ENCODE data around the gene ME3. TPM values are rescaled to one million over a fixed set of nuclear protein-coding genes. Genes with fewer than 3 reads are reported as not detected.

Gene ME3
- total and polyA plus RNA-seq, 4 donors, result 1.4 to 7.2 (median 2.3) TPM

GRCh38 chr11:86537541-86538222 is 134.7 kb downstream of the ME3 start:
- TF ChIP-seq JUND (IDR thresholded peaks at IDR 0.05) (no peak), RAD21 (IDR thresholded peaks at IDR 0.05) (peak; percentile 9 to 17), FOXA2 (IDR thresholded peaks at IDR 0.05) (no peak)
- Histone ChIP-seq H3K27me3 (ENCODE audit: control insufficient read depth in 4 of 4, insufficient read depth in 4 of 4, low read length in 3 of 4) (no peaks in the 10 kb centered on the region), H3K9ac (ENCODE audit: low read depth in 1 of 2, low read length in 2 of 2) (no peak overlapping the region), H3K4me3 (ENCODE audit: low read depth in 1 of 3, low read length in 3 of 3) (no peak overlapping the region), H3K9me3 (ENCODE audit: control insufficient read depth in 4 of 4, low read length in 3 of 4) (no peaks in the 10 kb centered on the region), H3K4me1 (ENCODE audit: control insufficient read depth in 4 of 4, insufficient read depth in 4 of 4, low read length in 3 of 4) (no peaks in the 10 kb centered on the region), H3K27ac (ENCODE audit: low read depth in 1 of 2, low read length in 2 of 2) (no peak overlapping the region), H3K36me3 (ENCODE audit: control insufficient read depth in 4 of 4, insufficient read depth in 3 of 4, low read depth in 1 of 4, low read length in 3 of 4) (no peaks in the 10 kb centered on the region)
- DNase-seq (ENCODE audit: low spot score), result no peak

GRCh38 chr11:86535773-86536172 is 136.6 kb downstream of the ME3 start:
- no peak overlapping the region for H3K9ac ChIP-seq (ENCODE audit: low read depth in 1 of 2, low read length in 2 of 2)
- H3K36me3 ChIP-seq (ENCODE audit: control insufficient read depth in 4 of 4, insufficient read depth in 3 of 4, low read depth in 1 of 4, low read length in 3 of 4), result no peaks in the 10 kb centered on the region
- no peaks in the 10 kb centered on the region for H3K27me3 ChIP-seq (ENCODE audit: control insufficient read depth in 4 of 4, insufficient read depth in 4 of 4, low read length in 3 of 4)
- no peak for DNase-seq (ENCODE audit: low spot score)
- TF ChIP-seq ZBTB33 (IDR thresholded peaks at IDR 0.05) (no peak), HNF4A (conservative IDR thresholded peaks at IDR 0.05) (no peak), GABPA (IDR thresholded peaks at IDR 0.05 in 1 of 2, conservative IDR thresholded peaks at IDR 0.05 in 1 of 2) (no peak), ATF3 (IDR thresholded peaks at IDR 0.05) (no peak), SP1 (IDR thresholded peaks at IDR 0.05) (no peak), TAF1 (conservative IDR thresholded peaks at IDR 0.05) (no peak), NR2F2 (IDR thresholded peaks at IDR 0.05) (no peak), FOXA1 (IDR thresholded peaks at IDR 0.05) (no peak), YY1 (IDR thresholded peaks at IDR 0.05) (no peak), FOXA2 (IDR thresholded peaks at IDR 0.05) (no peak)
- H3K4me1 ChIP-seq (ENCODE audit: control insufficient read depth in 4 of 4, insufficient read depth in 4 of 4, low read length in 3 of 4), result no peaks in the 10 kb centered on the region
- H3K4me3 ChIP-seq (ENCODE audit: low read depth in 1 of 3, low read length in 3 of 3), result no peak overlapping the region
- H3K27ac ChIP-seq (ENCODE audit: low read depth in 1 of 2, low read length in 2 of 2), result no peak overlapping the region
- no peaks in the 10 kb centered on the region for H3K9me3 ChIP-seq (ENCODE audit: control insufficient read depth in 4 of 4, low read length in 3 of 4)

GRCh38 chr11:86524620-86525352 is 147.6 kb downstream of the ME3 start:
- Histone ChIP-seq H3K4me1 (ENCODE audit: control insufficient read depth in 4 of 4, insufficient read depth in 4 of 4, low read length in 3 of 4) (peaks cover 0 to 9% (median 1%) of the 10 kb centered on the region in 4 donors), H3K9me3 (ENCODE audit: control insufficient read depth in 4 of 4, low read length in 3 of 4) (no peaks in the 10 kb centered on the region), H3K27ac (ENCODE audit: low read depth in 1 of 2, low read length in 2 of 2) (peak overlapping the region; percentile 45 to 69), H3K36me3 (ENCODE audit: control insufficient read depth in 4 of 4, insufficient read depth in 3 of 4, low read depth in 1 of 4, low read length in 3 of 4) (no peaks in the 10 kb centered on the region), H3K9ac (ENCODE audit: low read depth in 1 of 2, low read length in 2 of 2) (peak overlapping the region in 1 of 2 donors; percentile 29), H3K27me3 (ENCODE audit: control insufficient read depth in 4 of 4, insufficient read depth in 4 of 4, low read length in 3 of 4) (no peaks in the 10 kb centered on the region), H3K4me3 (ENCODE audit: low read depth in 1 of 3, low read length in 3 of 3) (no peak overlapping the region)
- WGBS, result 83% methylated on average over 2 of the region's 2 CpGs
- no peak for DNase-seq (ENCODE audit: low spot score)
- TF ChIP-seq ATF3 (IDR thresholded peaks at IDR 0.05) (no peak), MAX (IDR thresholded peaks at IDR 0.05) (no peak), TAF1 (conservative IDR thresholded peaks at IDR 0.05) (no peak), REST (IDR thresholded peaks at IDR 0.05) (no peak), EGR1 (IDR thresholded peaks at IDR 0.05; ENCODE audit: low read depth in 2 of 2) (no peak), HNF4G (IDR thresholded peaks at IDR 0.05) (no peak), YY1 (IDR thresholded peaks at IDR 0.05) (no peak), RXRA (IDR thresholded peaks at IDR 0.05) (no peak)

Data from liver (tissue), 9 donors.